Measurements from ENCODE around the gene PCED1B. TPM values are rescaled to one million over a fixed set of nuclear protein-coding genes. Genes with fewer than 3 reads are reported as not detected.

Gene PCED1B
- total and polyA plus RNA-seq, 2 donors (not counting 1 experiment from before 2014, with no cell fraction given), result 0.33 to 0.83 TPM

DNA sequence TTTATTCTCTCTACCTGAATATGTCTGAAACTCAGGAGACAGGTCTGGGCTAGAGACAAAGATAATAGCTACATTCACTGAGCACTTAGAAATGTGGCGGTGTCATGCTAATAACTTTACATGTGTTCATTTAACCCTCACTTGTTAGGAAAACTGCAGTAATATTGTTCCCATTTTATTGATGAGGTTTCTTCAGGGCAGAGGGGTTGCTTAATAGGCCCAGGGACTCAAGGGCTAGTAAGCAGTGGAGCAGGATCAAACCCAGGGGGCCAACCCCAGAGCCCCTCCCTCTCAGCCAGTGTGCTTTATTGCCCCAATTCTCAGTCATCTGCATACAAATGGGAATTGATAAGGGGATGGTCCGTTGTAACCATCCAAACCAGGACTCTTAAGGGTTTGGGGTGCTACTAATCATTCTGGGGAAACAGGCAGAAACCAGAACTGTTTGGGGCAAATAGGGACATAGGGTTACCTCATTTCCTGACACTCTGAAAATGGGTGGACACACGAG lies 143.2 kb downstream of the PCED1B start:
- H3K36me3 ChIP-seq (ENCODE audit: control insufficient read depth, insufficient read depth, low read length), result no peaks in the 10 kb centered on the region
- TF ChIP-seq EZH2 (IDR thresholded peaks at IDR 0.05; ENCODE audit: low read length, missing control alignments), result no peak
- TF ChIP-seq, protein P1, sequence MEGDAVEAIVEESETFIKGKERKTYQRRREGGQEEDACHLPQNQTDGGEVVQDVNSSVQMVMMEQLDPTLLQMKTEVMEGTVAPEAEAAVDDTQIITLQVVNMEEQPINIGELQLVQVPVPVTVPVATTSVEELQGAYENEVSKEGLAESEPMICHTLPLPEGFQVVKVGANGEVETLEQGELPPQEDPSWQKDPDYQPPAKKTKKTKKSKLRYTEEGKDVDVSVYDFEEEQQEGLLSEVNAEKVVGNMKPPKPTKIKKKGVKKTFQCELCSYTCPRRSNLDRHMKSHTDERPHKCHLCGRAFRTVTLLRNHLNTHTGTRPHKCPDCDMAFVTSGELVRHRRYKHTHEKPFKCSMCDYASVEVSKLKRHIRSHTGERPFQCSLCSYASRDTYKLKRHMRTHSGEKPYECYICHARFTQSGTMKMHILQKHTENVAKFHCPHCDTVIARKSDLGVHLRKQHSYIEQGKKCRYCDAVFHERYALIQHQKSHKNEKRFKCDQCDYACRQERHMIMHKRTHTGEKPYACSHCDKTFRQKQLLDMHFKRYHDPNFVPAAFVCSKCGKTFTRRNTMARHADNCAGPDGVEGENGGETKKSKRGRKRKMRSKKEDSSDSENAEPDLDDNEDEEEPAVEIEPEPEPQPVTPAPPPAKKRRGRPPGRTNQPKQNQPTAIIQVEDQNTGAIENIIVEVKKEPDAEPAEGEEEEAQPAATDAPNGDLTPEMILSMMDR (conservative IDR thresholded peaks at IDR 0.05 in 1 of 2, IDR thresholded peaks at IDR 0.05 in 1 of 2; ENCODE audit: low read depth in 1 of 2, low read length in 2 of 2), result no peak
- peaks cover 2% of the 10 kb centered on the region for H3K4me1 ChIP-seq (ENCODE audit: control insufficient read depth, extremely low read depth, insufficient read depth, low read length)
- no peak overlapping the region for H3K4me3 ChIP-seq (replicated peaks in 1 of 4; ENCODE audit: control extremely low read depth in 1 of 4, insufficient read depth in 1 of 4, low read depth in 3 of 4, low read length in 4 of 4)
- no peak overlapping the region for H3K4me2 ChIP-seq (ENCODE audit: extremely low read depth, insufficient read depth, low read length)
- no peaks in the 10 kb centered on the region for H3K9me3 ChIP-seq (ENCODE audit: control insufficient read depth, insufficient read depth, low read depth, low read length)
- H3K79me2 ChIP-seq (ENCODE audit: control insufficient read depth, insufficient read depth, low read length), result no peaks in the 10 kb centered on the region
- no peaks in the 10 kb centered on the region for H4K20me1 ChIP-seq (ENCODE audit: control insufficient read depth, extremely low read depth, insufficient read depth, low read length)
- no peak overlapping the region for H2AFZ ChIP-seq (ENCODE audit: low read length)
- no peak for DNase-seq (ENCODE audit: low read depth in 2 of 2)
- no peak overlapping the region for H3K9ac ChIP-seq (ENCODE audit: insufficient read depth, low read length)
- no peaks in the 10 kb centered on the region for H3K27me3 ChIP-seq (ENCODE audit: control insufficient read depth, insufficient read depth, low read length)
- no peak overlapping the region for H3K27ac ChIP-seq (ENCODE audit: insufficient read depth, low read length)

DNA sequence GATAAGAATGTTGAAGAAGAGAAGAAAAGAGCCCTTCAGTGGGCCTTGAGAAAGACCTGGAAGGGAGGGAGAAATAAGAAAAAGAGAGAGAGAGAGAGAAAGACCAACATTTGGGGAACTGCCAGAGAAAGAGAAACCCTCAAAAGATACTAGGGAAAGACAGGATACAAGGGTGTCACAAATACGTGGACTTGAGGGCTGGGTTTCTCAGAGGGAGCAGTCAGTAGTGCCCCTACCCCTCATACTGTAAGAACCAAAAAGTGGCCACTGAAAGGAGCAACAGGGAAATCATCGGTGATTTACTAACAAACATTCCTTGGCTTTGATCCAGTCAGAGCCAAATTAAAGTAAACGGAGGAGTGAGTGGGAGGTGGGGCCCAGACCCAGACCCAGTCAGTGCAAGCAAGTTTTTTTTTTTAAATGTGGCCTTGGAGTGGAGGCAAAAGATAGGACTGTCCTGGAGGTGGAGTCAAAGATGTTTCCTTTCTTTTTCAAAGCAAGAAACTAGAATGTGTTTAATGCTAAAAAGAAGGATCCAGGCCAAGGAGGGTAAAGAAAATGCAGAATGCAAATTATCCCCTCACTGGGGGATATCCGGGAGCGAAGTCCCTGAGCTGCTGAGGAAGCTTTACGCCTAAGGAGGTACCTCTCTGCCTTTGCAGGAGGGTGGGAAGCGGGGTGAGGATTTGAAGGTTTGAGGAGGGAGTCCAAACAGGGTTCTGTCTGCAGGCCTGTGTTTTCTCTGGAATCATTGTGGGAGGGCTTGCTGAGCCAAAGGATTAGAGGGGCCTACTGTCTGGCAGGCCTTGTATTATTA lies 143.8 kb downstream of the PCED1B start:
- Histone ChIP-seq H3K9ac (ENCODE audit: insufficient read depth, low read length) (no peak overlapping the region), H4K20me1 (ENCODE audit: control insufficient read depth, extremely low read depth, insufficient read depth, low read length) (no peaks in the 10 kb centered on the region), H3K27ac (ENCODE audit: insufficient read depth, low read length) (no peak overlapping the region), H3K9me3 (ENCODE audit: control insufficient read depth, insufficient read depth, low read depth, low read length) (no peaks in the 10 kb centered on the region), H3K79me2 (ENCODE audit: control insufficient read depth, insufficient read depth, low read length) (no peaks in the 10 kb centered on the region), H3K4me2 (ENCODE audit: extremely low read depth, insufficient read depth, low read length) (no peak overlapping the region), H3K36me3 (ENCODE audit: control insufficient read depth, insufficient read depth, low read length) (no peaks in the 10 kb centered on the region), H3K4me3 (replicated peaks in 1 of 4; ENCODE audit: control extremely low read depth in 1 of 4, insufficient read depth in 1 of 4, low read depth in 3 of 4, low read length in 4 of 4) (no peak overlapping the region), H2AFZ (ENCODE audit: low read length) (peak overlapping the region; percentile 57), H3K27me3 (ENCODE audit: control insufficient read depth, insufficient read depth, low read length) (no peaks in the 10 kb centered on the region), H3K4me1 (ENCODE audit: control insufficient read depth, extremely low read depth, insufficient read depth, low read length) (peaks cover 2% of the 10 kb centered on the region)
- no peak for DNase-seq (ENCODE audit: low read depth in 2 of 2)
- TF ChIP-seq, protein P1 (conservative IDR thresholded peaks at IDR 0.05 in 1 of 2, IDR thresholded peaks at IDR 0.05 in 1 of 2; ENCODE audit: low read depth in 1 of 2, low read length in 2 of 2), result no peak
- no peak for TF ChIP-seq EZH2 (IDR thresholded peaks at IDR 0.05; ENCODE audit: low read length, missing control alignments)

DNA sequence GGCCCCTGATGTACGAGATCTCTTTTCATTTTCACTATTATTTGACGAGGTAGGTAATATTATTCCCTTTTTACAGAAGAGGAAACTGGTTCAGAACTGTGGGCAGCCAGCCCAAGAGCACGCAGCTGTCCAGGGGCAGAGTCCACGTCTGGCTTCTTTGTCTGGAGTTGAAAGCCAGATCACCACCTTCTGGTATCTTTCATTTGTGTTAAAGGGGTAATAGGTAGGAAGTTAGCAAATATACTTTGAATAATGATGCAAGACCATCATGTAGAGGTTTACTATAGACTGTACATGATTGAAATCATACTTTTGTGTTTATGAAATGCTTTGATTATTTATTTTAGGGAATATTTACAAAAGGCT lies 144.4 kb downstream of the PCED1B start:
- peak overlapping the region; percentile 57 for H2AFZ ChIP-seq (ENCODE audit: low read length)
- peaks cover 2% of the 10 kb centered on the region for H3K4me1 ChIP-seq (ENCODE audit: control insufficient read depth, extremely low read depth, insufficient read depth, low read length)
- no peak overlapping the region for H3K9ac ChIP-seq (ENCODE audit: insufficient read depth, low read length)
- TF ChIP-seq EZH2 (IDR thresholded peaks at IDR 0.05; ENCODE audit: low read length, missing control alignments), result no peak
- TF ChIP-seq, protein P1 (conservative IDR thresholded peaks at IDR 0.05 in 1 of 2, IDR thresholded peaks at IDR 0.05 in 1 of 2; ENCODE audit: low read depth in 1 of 2, low read length in 2 of 2), result no peak
- no peaks in the 10 kb centered on the region for H3K9me3 ChIP-seq (ENCODE audit: control insufficient read depth, insufficient read depth, low read depth, low read length)
- no peaks in the 10 kb centered on the region for H3K36me3 ChIP-seq (ENCODE audit: control insufficient read depth, insufficient read depth, low read length)
- H3K4me3 ChIP-seq (replicated peaks in 1 of 4; ENCODE audit: control extremely low read depth in 1 of 4, insufficient read depth in 1 of 4, low read depth in 3 of 4, low read length in 4 of 4), result no peak overlapping the region
- no peaks in the 10 kb centered on the region for H3K79me2 ChIP-seq (ENCODE audit: control insufficient read depth, insufficient read depth, low read length)
- H4K20me1 ChIP-seq (ENCODE audit: control insufficient read depth, extremely low read depth, insufficient read depth, low read length), result no peaks in the 10 kb centered on the region
- DNase-seq (ENCODE audit: low read depth in 2 of 2), result peak in 1 of 2 donors; percentile 39
- no peak overlapping the region for H3K4me2 ChIP-seq (ENCODE audit: extremely low read depth, insufficient read depth, low read length)
- no peaks in the 10 kb centered on the region for H3K27me3 ChIP-seq (ENCODE audit: control insufficient read depth, insufficient read depth, low read length)
- no peak overlapping the region for H3K27ac ChIP-seq (ENCODE audit: insufficient read depth, low read length)

Data from fibroblast of lung (primary cell).